Subcutaneous adipose tissue (tissue), 4 donors: Measurements from ENCODE around the gene CTXN3. TPM values are rescaled to one million over a fixed set of nuclear protein-coding genes. Genes with fewer than 3 reads are reported as not detected.

ENCODE experiments used
- total RNA-seq, 4 donors: library from RNA; depleted of rRNA; stranded (reverse); fragments of >200 nt; gene quantifications; one replicate each; pipeline ENCODE4 v1.1.0, GENCODE V29; 2016
- TF ChIP-seq, protein P1 (sequence below): fragments of 450-650 bp; IDR thresholded peaks from one replicate; pipeline ENCODE4 v1.5.1; 2016; ENCODE audit warnings: low read depth, mild to moderate bottlenecking, control low read depth, antibody characterized with exemption, moderate library complexity

CTXN3 gene
- total RNA-seq, 4 donors from 2014 or later = not detected

DNA sequence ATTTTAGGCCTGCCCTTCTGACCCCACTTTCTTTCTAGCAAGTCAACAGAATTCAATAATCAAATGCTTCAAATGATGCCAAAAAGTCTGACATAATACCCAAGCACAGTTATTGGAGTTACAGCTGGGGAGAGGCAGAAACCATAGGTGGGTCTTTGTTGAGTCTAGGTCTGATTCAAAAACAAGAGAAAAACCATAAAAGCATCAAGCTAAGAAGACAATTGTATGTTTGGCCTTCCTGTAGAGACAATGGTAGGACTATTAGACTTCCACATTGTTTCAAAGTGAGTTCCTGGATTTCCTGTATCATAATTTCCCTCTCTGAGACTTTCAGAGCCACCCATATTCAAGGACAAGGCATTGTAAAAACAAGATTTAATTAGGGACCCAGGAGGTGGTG, 37.5 kb downstream of the CTXN3 start:
- TF ChIP-seq, protein P1, sequence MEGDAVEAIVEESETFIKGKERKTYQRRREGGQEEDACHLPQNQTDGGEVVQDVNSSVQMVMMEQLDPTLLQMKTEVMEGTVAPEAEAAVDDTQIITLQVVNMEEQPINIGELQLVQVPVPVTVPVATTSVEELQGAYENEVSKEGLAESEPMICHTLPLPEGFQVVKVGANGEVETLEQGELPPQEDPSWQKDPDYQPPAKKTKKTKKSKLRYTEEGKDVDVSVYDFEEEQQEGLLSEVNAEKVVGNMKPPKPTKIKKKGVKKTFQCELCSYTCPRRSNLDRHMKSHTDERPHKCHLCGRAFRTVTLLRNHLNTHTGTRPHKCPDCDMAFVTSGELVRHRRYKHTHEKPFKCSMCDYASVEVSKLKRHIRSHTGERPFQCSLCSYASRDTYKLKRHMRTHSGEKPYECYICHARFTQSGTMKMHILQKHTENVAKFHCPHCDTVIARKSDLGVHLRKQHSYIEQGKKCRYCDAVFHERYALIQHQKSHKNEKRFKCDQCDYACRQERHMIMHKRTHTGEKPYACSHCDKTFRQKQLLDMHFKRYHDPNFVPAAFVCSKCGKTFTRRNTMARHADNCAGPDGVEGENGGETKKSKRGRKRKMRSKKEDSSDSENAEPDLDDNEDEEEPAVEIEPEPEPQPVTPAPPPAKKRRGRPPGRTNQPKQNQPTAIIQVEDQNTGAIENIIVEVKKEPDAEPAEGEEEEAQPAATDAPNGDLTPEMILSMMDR = no peak

DNA sequence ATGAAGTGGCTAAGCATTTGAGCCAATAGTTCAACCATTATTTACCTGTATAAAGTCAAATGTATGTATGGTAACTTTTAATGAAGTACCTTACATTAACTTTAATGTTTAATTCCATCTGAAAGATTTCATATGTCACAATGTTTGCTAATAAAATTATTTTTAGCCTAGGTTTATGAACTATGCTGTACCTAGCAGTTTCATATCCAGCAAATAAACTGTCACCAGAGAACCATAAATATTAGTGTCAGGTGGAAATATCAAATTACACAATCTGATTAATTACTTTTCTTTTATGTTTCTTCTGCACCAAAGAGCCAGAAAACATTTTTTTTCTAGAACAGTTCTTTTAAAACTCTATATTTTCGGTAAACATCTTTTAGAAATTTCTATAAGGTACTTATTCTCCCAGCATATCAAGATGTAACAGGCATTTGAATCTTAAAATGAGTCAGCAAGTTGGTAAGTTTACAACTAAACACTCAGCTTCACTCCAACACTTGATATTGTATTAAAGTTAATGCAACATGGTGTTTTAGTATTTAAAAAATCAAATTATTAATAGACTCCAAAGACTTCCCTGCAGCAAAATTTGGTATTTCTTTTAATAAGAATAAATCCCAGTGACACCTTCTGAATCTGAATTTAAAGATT, 45.8 kb downstream of the CTXN3 start:
- TF ChIP-seq, protein P1 = no peak

DNA sequence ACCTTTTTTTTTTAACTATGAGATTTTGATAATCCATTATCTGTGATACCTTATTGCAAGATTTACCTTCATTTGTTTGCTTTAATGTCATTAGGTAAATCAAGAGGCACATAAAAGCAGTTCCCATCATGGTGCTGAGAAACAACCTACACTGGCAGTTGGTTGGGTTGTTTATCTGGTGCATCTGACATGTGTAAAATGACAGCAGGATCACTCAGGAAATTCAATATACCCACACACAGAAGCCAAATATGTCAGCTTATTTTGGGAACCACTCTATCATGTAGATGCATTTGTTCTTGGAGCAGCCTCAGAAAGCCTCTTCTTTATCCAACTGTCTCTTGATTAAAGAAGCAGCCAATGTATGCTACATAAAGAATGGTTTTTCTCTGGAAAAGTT, 46.5 kb downstream of the CTXN3 start:
- TF ChIP-seq, protein P1 = no peak

DNA sequence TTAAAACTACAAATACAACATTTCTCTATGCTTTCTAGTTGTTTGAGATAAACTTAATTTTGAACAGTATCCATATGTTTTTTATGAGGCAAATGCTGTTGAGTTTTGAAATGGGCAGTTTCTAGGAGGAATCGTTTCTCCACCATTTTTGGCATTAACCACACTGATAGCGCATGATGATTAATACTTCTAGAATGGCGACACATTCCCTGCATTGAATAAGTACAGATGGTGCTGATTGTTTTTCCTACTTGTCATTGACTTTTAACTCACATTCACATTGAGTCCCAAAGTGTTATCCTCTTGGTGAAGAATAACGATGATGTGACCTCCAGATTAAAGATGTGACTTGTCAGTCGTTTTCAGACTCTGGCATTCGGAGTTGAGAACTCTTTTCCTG, 47.8 kb downstream of the CTXN3 start:
- TF ChIP-seq, protein P1 = no peak

DNA sequence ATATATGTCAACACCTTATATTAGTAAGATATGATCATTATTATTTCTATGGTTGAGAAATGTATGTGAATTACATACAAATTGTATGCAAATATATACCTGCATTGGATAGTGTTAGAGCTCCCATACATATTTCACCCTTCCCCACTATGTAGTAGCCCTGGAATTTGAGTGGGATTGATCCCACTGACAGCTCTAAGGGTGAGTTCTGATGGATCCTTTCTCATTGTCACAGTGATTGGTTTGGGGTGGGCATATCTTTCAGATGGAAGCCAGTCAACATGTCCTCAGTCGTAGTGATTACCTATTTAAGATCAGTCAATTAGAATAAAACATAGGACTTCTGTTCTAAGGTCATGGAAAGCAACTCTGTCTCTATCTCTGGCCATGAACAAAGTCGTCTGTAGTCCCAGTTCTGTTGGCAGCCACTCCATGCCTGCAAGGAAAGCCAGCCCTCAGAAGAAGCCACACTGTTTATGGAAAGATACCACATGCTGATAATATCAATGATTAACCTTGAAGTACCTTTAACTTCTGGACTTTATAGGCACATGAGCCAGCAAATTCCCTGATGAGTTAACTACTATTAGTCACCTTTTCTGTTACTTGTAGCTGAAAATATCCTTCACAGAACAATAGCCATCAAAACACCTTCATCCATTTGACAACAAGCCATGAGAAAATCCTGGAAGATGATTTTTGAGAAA, 49.2 kb downstream of the CTXN3 start:
- TF ChIP-seq, protein P1 = no peak

DNA sequence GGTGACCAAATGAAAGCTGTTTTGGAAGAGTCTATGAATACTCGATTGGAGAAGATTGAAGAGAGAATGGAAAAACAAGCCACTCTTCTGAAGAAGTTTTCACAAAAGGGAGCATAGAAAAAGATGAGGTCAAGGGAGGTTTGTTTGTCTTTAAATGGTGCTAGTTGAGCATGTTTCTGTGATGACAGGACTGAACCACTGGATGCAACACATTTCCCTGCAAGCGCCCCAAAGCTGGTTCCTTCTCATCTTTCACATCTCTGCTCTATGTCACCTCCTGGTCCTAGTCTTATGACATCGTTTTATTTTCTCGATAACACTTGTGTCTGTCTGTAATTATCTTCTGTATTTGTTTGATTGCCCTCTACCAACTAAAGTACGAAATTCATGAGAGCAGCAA, 50.5 kb downstream of the CTXN3 start:
- TF ChIP-seq, protein P1 = no peak

DNA sequence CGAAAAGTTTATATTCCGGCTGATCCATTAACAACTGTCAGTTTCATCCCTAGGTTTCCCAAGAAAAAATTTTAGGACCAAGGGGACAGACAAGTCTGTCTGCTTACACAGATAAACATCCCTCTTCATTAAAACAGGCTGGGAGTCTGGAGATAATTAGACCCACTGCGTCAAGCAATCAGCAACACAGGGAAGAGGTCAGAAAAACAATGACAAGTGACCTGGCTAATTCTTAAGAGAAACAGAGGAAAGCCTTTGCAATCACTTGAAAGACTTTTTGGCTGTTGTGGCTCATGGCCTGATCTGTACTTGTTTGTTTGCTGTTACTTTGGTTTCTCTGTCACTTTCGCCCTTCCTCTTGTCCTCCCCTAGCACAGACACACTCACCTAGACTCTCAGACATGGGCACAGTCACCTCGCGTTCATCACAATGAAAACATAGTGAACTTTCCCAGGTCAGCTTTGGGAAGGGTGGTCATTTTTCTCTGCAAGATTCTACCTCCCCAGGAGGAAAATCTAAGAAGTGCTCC, 51.4 kb downstream of the CTXN3 start:
- TF ChIP-seq, protein P1 = no peak
